Stimulated activated CD8-positive, alpha-beta memory T cell treated with anti-CD3 and anti-CD28 coated beads, Interleukin-12 subunit alpha, Interleukin-12 subunit beta, amount 100 ng/mL, for 24 hours (primary cell): ENCODE measurements around the gene DLD.
"Not testable (repeated sequence)": the region's sequence is repeated elsewhere in the genome, so short reads cannot be mapped to it uniquely, and the experiment has no call there.

ENCODE experiments used
- DNase-seq: peaks from one replicate; pipeline ENCODE4 v3.0.0-alpha.2; 2020; ENCODE audit errors: extremely low read depth

The DLD gene

DNA sequence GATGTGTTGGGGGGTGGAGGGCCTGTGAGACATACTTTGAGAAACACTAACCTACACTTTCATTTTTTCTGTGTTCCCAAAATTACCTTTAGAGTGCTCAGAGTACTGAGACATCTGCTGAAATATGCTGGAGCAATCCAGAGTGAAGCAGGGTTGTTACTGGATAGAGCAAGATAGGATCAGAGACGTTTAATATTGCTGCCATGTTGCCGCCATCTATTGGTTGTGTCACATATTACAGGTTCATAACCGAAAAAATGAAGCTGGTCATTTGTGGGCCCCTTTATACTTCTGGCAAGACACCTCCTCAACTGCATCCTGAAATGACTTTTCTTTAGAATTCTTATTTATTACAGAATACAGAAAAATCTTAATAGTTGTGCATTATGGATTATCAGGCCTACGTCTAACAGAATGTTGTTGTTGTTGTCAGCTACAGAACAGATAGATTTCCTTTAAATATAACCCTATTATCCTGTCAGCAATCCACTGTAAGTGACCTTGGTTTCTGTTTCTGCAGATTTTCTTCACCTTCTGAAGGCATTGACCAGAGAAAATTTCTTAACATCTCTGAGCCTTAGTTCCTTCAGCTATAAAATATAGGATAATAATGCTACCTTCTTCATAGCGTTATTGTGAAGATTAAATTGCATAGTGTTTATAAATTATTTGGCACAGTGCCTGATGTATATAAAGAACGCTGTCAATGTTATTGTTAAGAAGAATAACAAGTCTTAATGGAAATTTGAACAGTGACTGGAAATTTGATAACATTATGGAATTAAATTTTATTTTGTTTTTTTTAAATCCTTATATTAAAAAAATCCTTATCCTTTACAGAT is 16.2 kb upstream of the DLD start:
- DNase-seq: no peak

DNA sequence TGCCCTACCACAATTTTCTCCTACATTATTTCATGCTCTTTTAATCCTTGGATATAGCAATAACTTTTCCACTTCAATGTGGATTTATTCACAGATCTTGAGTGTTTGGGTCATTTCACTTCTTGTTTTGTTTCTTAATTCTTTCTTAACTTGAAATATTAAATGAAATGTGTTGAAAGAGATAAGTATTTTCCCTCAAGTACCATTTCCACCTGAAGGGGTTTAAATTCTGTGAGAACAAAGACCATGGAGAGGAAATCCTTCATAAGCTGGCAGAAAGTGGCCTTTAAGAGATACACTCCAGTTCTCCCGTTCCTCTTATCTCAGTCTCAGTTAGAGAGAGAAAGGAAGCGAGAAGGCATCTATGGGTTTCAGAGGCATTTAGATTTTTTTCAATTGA is 14.1 kb upstream of the DLD start:
- no peak for DNase-seq

DNA sequence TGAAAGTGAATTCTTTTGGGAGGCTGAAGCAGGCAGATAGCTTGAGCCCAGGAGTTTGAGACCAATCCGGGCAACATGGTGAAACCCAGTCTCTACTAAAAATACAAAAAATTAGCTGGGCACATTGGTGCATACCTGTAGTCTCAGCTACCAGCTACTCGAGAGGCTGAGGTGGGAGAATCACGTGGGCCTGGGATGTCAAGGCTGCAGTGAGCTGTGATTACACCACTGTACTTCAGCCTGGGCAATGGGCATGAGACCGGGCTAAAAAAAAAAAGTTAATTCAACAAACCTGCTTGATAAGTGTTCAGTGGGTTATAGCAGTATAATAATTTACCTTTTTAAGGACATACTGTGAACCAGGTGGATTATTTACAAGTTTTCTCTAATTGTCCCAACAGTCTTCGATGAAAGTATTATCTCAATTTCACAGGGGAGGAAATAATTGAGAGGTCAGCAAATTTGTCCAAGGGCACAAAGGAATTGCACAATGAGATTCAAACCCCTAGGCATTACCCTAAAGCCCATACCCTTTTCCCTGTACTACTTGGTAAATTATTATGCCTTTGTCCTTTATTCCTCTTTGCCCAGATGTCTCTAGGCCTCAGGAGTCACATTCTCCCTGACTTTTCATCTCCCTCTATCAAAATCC is 13.1 kb upstream of the DLD start:
- no peak for DNase-seq

GRCh38 chr7:107878636-107879035 is 12.3 kb upstream of the DLD start:
- DNase-seq: no peak

GRCh38 chr7:107879400-107880035 is 11.5 kb upstream of the DLD start:
- DNase-seq: no peak

DNA sequence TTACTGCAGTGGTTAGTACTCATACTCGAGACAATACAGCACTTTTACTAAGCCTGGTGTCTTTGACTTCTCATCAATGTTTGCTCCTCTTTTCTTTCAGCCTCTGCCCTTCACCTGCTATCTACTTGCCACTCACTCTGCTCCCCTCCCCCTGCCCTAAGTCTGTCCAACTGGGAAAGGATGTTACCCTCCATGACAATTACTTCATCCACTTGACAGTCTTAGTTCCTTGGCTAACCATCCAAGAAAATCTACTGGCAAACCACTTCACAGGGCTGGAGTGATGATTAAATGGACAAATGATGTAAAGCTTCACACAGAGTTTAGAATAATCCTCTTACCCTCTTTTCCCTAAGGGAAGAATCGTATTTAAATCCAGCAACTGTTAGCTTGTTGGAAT is 8.2 kb upstream of the DLD start:
- DNase-seq: no peak

DNA sequence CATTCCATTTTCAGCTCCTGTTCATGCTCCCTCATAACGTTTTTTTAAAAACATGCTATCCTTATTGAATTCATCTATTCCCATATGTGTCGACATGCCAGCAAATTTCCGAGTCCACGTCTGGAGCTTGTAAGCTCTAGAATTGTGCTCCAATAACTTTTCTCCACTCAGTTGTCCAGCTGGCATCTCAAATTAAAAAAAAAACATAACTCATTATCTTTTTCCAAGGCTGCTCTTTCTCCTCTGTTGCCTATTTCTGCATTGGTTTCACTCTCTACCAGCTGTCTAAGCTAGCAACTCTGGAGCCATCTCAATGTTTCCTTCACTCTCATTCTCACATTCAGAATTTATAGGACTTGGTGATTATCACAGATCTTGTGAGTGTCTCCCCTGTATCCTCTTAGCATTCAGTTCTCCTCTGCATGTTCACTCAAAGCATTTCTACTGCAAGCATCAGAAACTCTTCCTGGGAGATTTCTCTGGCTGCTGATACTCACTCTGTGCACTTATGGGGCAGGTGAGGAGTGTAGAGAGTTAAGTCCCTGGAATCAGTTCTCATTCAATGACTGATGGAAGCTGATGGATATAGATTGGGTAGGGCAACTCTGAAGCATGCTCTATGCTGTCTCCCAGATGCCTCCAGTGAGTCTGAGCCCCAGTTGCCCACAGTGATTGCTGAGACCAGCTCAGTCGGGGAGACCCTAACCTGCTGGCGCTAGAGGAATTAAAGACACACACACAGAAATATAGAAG is 6.7 kb upstream of the DLD start:
- DNase-seq: no peak

GRCh38 chr7:107887827-107888226 is 3.2 kb upstream of the DLD start:
- DNase-seq: not testable (repeated sequence)

- DNase-seq: no peak
Observed at GRCh38 chr7:107889992-107890391, 991 bp upstream of the DLD start.

DNA sequence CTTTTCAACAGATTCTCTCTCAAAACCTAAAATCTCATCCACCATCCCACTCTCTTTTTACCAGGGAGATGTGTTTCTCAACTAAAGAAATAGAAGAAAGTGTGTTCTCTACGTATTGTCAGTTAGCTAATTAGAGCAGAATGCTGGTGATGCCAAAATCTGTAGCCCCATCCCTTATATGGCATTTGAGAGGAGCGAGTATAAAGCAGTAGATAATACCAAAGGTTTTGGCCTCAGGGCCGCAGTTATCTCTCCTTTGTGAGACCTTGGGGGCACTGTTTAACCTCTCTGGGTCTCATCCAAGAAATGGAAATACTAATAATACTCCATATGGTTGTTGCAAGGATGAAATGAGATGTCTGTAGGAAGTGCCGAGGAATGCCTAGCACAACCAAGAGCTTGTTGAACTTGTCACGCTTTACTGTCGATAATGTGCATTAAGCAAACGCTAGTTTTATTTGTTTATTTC is 456 bp upstream of the DLD start:
- DNase-seq: no peak

GRCh38 chr7:107891636-107892366 is 818 bp downstream of the DLD start:
- no peak for DNase-seq

- not testable (repeated sequence) for DNase-seq
Observed at GRCh38 chr7:107892367-107892741, 1.4 kb downstream of the DLD start.

DNA sequence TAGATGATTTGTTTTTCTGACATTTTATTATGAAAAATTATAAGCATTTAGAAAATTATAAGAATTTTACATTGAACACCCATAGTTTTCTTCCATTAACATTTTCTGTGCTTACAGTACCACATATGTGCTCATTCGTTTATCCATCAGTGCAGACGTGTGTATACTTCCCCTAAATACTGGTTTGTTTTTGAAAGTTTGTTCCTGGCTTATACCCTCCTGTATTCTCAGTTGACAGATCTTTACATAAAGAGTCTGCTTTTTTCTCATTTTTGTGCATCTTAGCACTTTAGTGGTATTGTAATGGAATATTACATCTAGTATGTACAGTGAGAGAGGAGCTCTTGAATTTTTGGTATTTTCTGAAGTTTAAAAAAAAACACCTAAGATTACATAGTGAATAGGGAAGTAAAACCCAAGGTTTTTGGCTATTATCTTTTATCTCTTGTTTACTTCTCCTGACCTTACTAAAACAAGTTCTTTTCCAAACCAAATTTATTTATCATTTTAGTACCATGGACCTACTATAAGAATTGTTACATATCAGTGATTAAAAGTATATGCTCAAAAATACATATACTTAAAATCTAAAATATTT is 8.1 kb downstream of the DLD start:
- no peak for DNase-seq

GRCh38 chr7:107900496-107901015 is 9.6 kb downstream of the DLD start:
- DNase-seq: no peak

GRCh38 chr7:107902381-107902780 is 11.4 kb downstream of the DLD start:
- no peak for DNase-seq

DNA sequence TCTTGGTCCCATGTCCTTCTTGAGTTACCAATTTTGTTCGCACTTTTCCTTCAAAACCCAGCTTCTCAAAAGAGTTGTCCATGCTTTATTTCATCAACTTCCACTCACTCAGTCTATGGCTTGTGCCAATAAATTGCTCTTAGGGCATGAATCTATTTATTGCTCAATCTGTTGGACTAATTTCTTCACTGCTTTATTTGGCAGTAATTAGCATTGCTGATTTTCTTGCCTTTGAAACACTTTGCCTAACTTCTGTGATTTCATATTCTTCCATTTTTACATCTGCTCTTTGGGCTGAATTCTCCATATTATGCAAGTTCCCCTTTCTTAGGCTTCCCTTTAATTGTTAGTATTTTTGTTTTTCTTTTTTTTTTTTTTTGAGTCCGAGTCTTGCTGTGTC is 16.8 kb downstream of the DLD start:
- DNase-seq: no peak

GRCh38 chr7:107909445-107909844 is 18.5 kb downstream of the DLD start:
- DNase-seq: no peak

DNA sequence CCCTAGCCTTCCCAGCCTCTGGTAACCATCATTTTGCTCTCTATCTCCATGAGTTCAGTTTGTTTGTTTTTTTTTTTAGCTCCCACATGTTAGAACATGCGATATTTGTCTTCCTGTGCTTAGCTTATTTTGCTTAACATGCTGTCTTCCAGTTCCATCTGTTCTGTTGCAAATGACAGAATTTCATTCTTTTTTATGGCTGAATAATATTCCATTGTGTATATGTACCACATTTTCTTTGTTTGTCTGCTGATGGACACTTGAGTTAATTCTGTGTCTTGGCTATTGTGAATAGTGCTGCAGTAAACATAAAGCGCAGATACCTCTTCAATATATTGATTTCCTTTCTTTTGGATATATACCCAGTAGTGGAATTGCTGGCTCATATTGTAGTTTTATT is 21.0 kb downstream of the DLD start:
- DNase-seq: no peak

DNA sequence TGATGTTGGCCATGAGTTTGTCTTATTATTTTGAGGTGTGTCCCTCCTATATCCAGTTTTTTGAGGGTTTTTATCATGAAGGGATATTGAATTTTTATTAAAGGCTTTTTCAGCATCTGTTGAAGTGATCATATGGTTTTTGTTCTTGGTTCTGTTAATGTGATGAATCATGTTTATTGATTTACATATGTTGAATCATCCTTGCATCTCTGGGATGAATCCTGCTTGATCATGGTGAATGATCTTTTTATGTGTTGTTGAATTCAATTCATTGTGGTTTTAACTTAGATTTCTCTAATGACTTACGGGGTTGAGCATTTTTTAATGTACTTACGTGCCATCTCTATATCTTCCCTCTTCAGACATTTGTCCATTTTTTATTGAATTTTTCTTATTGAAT is 22.9 kb downstream of the DLD start:
- no peak for DNase-seq

GRCh38 chr7:107914831-107915230 is 23.8 kb downstream of the DLD start:
- no peak for DNase-seq

- DNase-seq: no peak
Observed at GRCh38 chr7:107915541-107915940, 24.6 kb downstream of the DLD start.
